GM12801 (cell line): ENCODE data around the gene TIMP4.

Experiments used
- CTCF ChIP-seq: IDR thresholded peaks from one replicate; pipeline ENCODE4 v1.5.1; 2011; ENCODE audit warnings: control low read depth; ENCODE audit not compliant: insufficient read length; ENCODE audit errors: extremely low read depth

Gene TIMP4

DNA sequence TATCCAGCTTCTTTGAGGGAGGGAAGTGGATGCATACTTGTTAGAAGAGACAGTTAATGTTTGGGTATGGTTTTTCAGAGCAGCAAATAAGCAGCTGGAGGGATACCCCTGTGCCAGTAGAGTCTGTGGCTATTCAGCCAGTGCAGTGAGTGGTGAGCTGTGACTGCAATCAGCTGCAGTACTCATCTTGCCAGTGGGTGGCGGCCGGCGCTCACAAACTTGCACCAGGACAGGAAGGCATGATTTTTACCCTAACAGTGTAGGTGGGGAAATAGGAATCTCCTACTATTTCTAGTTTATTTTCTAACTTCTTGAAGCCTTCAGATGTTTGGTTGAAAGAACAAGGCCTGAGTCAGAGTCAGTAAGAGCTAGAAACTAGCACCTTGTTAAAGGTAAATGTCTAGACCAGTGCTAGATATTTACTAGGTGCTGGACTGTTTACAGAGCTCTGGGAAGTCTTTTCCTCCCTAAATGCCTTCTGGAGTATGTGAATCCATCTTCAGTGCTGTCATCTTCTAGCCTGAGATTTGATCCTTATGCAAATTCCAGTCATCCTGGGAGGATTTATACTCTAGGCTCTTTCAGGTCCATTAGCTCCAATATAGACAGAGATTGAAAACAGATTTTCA lies 23.6 kb downstream of the TIMP4 start:
- TF ChIP-seq CTCF = no peak

DNA sequence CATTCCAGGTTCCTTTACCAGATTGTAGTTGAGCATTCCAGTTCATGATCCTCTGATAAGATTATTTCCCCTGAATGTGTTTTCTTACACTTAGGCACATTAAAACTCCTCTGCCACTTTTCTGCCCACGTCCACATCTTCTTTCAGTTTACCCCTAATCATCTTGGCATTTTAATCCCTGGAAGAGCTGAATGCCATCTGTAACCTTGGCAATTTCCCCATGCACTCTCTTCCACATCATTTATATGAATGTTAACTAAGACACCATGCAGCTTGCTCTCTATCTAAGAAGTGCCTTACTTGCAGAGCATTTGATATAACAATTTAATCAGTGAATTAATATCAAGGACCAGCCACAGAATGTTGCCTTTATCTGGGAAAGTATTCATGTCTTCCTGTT lies 25.8 kb downstream of the TIMP4 start:
- TF ChIP-seq CTCF = no peak

GRCh38 chr3:12131351-12132090 lies 27.2 kb downstream of the TIMP4 start:
- TF ChIP-seq CTCF = no peak

- TF ChIP-seq CTCF = no peak
Measured at GRCh38 chr3:12127391-12127790, 31.3 kb downstream of the TIMP4 start.

DNA sequence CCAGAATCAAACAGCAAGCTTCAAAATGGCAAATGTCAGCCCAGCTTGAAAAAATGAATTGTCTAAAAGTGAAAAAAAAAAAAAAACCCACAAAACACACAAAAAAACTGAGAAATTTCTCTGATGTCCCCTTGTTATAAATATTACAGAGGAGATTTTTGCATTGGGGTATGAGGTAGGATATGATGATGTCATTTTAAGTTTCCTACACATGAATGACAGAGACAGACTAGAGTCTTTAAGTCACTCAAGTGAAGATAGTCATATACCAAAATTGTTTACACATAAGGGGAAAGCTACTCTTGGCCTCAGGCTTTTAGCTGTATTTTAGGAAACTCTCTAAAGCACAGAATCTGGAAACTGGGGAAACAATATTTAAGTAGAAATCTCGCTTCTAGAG lies 32.9 kb downstream of the TIMP4 start:
- TF ChIP-seq CTCF = no peak

- TF ChIP-seq CTCF = no peak
Measured at GRCh38 chr3:12121466-12121865, 37.2 kb downstream of the TIMP4 start.

DNA sequence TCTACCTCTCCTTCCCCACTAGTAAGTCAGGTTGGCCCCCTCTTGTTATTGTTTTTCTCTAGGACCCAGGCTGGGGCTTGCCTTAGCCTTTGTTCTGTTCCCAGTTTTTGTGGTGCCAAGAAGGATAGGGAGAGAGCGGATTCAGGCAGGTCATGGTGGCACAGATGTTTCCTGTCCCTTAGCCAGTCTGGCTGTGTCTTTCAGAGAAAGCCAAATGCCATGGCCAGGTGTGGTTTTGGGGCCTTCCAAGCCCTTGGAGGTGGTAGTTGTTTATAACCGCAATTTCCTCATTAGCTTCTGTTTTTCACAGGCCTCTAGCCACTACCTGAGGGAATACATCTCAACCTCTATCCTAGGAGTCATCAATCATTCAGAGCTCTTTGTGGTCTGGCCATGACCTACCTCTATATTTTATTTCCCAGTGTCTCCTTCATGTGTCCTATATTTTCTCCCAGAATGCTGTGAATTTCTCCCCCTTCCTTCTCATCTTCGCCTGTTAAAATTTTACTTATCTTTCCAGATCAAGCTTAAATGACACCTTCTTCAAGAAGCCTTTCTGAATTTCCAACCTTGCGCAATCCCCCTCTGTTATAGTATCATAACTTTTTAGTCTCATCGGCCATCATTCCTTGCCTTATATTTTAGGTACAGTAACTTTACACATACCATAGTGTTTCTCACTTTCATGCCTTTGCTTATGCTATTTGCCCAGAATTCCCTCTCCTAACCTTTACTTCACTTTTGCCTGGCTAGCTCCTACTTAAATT lies 38.2 kb downstream of the TIMP4 start:
- TF ChIP-seq CTCF = no peak
